OCI-LY1 (cell line): ENCODE measurements around the gene ST6GALNAC3.
"Not testable (repeated sequence)": the region's sequence is repeated elsewhere in the genome, so short reads cannot be mapped to it uniquely, and the experiment has no call there.

Source experiments
- H2AFZ ChIP-seq: fragments of 200-600 bp; sonication (generic), shearing (Covaris generic); 2 replicates; pipeline ENCODE4 v1.6.0; 2014; ENCODE audit warnings: antibody characterized with exemption, mild to moderate bottlenecking, low read length
- H3F3A ChIP-seq: fragments of 200-600 bp; sonication (generic), shearing (Covaris generic); 2 replicates; pipeline ENCODE4 v1.6.0; 2014; ENCODE audit warnings: mild to moderate bottlenecking, antibody characterized with exemption, low read length, moderate library complexity; ENCODE audit not compliant: insufficient read depth
- H3K27ac ChIP-seq: fragments of 200-600 bp; sonication (generic); 2 replicates; pipeline ENCODE4 v1.5.1; 2014; ENCODE audit warnings: low read length, mixed run types, mild to moderate bottlenecking, low read depth; ENCODE audit not compliant: poor library complexity, severe bottlenecking
- H3K27me3 ChIP-seq: fragments of 200-600 bp; sonication (generic); 2 replicates; pipeline ENCODE4 v1.6.0; 2014; ENCODE audit warnings: antibody characterized with exemption, mild to moderate bottlenecking, low read length, moderate library complexity; ENCODE audit not compliant: insufficient read depth
- H3K36me3 ChIP-seq: fragments of 200-600 bp; sonication (generic); 2 replicates; pipeline ENCODE4 v1.6.1; 2014; ENCODE audit warnings: mild to moderate bottlenecking, antibody characterized with exemption, low read length, moderate library complexity, mixed read lengths; ENCODE audit not compliant: insufficient read depth
- H3K4me1 ChIP-seq: fragments of 200-600 bp; sonication (generic); 2 replicates; pipeline ENCODE4 v1.5.1; 2014; ENCODE audit warnings: mild to moderate bottlenecking, low read length, moderate library complexity; ENCODE audit not compliant: insufficient read depth, severe bottlenecking
- H3K4me2 ChIP-seq: fragments of 200-600 bp; sonication (generic), shearing (Covaris generic); 2 replicates; pipeline ENCODE4 v1.6.1; 2014; ENCODE audit warnings: low read length
- H3K4me3 ChIP-seq: fragments of 200-600 bp; sonication (generic); 2 replicates; pipeline ENCODE4 v1.5.1; 2014; ENCODE audit warnings: low read length, low read depth, mild to moderate bottlenecking, mixed read lengths; ENCODE audit not compliant: poor library complexity, severe bottlenecking
- H3K79me2 ChIP-seq: fragments of 200-600 bp; shearing (Covaris generic); 2 replicates; pipeline ENCODE4 v1.6.1; 2016; ENCODE audit warnings: mixed run types, low read length, mixed read lengths; ENCODE audit not compliant: insufficient read depth
- H3K9ac ChIP-seq: fragments of 200-600 bp; sonication (generic), shearing (Covaris generic); 2 replicates; pipeline ENCODE4 v1.6.1; 2014; ENCODE audit warnings: mild to moderate bottlenecking, low read length, mixed read lengths
- H3K9me2 ChIP-seq: fragments of 200-600 bp; sonication (generic), shearing (Covaris generic); 2 replicates; pipeline ENCODE4 v1.6.1; 2014; ENCODE audit warnings: low read depth, mild to moderate bottlenecking, low read length, mixed read lengths
- H3K9me3 ChIP-seq: fragments of 200-600 bp; shearing (Covaris generic); 2 replicates; pipeline ENCODE4 v1.6.1; 2014; ENCODE audit warnings: low read length, mixed read lengths
- H4K20me1 ChIP-seq: fragments of 200-600 bp; sonication (generic), shearing (Covaris generic); 2 replicates; pipeline ENCODE4 v1.6.0; 2016; ENCODE audit warnings: mild to moderate bottlenecking, low read length; ENCODE audit not compliant: insufficient read depth
- CTCF ChIP-seq: fragments of 200-600 bp; sonication (generic), shearing (Covaris generic); IDR thresholded peaks from 2 replicates; pipeline ENCODE4 v1.5.1; 2017; ENCODE audit warnings: mild to moderate bottlenecking, antibody characterized with exemption, low read length, moderate library complexity, mixed read lengths
- EZH2 ChIP-seq: fragments of 200-600 bp; sonication (generic), shearing (Covaris generic); IDR thresholded peaks from 2 replicates; pipeline ENCODE4 v1.8.0; 2017; ENCODE audit warnings: borderline replicate concordance, mixed run types, mild to moderate bottlenecking, antibody characterized with exemption, low read length, moderate library complexity, mixed read lengths

The ST6GALNAC3 gene

GRCh38 chr1:76092812-76093211 lies 18.3 kb downstream of the ST6GALNAC3 start:
- Histone ChIP-seq H3K27ac (no peak overlapping the region), H3K4me1 (no peaks in the 10 kb centered on the region), H3K4me2 (no peak overlapping the region), H3K9me2 (no peaks in the 10 kb centered on the region), H3K9ac (no peak overlapping the region), H2AFZ (no peak overlapping the region), H3K36me3 (no peaks in the 10 kb centered on the region), H3K27me3 (no peaks in the 10 kb centered on the region), H4K20me1 (no peaks in the 10 kb centered on the region), H3K79me2 (no peaks in the 10 kb centered on the region), H3F3A (no peaks in the 10 kb centered on the region), H3K4me3 (no peak overlapping the region), H3K9me3 (no peaks in the 10 kb centered on the region)
- no peak for TF ChIP-seq EZH2
- TF ChIP-seq CTCF: no peak

DNA sequence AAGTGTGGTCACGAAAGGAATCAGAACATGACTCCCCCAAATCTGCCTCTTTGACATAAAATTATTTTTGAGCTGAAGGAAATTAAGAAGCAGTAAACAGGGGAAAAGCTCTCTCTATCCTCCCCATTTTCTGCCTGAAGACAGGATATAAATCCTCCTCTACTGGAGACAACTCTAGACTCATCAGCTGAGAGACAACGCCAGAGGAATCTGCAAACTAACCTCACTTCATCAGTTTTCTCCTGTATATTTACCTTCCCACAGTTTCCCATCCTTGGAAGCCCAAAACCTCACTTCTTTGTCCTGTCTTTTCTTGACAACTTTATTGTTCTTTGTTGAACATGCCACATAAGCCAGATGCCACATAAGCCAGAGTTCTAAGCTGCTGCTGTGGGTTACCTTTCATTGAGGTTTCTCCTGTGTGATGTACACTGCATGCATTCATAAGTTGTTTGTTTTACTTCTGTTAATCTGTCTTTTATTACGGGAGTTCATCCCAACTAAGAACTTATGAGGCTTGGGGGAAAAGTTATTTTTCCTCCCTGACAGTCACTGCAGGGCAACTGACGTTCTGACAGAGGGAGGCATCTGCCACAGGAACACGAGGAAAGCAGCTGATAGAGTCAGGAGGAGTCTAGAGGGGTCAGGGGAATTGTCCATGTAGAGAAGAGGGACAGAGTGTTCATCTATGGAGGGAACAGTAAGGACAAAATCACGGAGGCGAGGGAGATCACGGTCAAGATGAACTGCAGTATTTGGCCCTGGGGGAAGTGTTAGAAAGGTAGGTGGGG lies 19.2 kb downstream of the ST6GALNAC3 start:
- H3K36me3 ChIP-seq: no peaks in the 10 kb centered on the region
- H3F3A ChIP-seq: no peaks in the 10 kb centered on the region
- H3K79me2 ChIP-seq: no peaks in the 10 kb centered on the region
- no peaks in the 10 kb centered on the region for H3K27me3 ChIP-seq
- no peaks in the 10 kb centered on the region for H3K9me2 ChIP-seq
- no peak overlapping the region for H3K4me2 ChIP-seq
- TF ChIP-seq EZH2 (no peak), CTCF (no peak)
- no peaks in the 10 kb centered on the region for H4K20me1 ChIP-seq
- no peak overlapping the region for H3K4me3 ChIP-seq
- H3K9ac ChIP-seq: no peak overlapping the region
- H3K9me3 ChIP-seq: no peaks in the 10 kb centered on the region
- H3K27ac ChIP-seq: no peak overlapping the region
- H3K4me1 ChIP-seq: no peaks in the 10 kb centered on the region
- no peak overlapping the region for H2AFZ ChIP-seq

DNA sequence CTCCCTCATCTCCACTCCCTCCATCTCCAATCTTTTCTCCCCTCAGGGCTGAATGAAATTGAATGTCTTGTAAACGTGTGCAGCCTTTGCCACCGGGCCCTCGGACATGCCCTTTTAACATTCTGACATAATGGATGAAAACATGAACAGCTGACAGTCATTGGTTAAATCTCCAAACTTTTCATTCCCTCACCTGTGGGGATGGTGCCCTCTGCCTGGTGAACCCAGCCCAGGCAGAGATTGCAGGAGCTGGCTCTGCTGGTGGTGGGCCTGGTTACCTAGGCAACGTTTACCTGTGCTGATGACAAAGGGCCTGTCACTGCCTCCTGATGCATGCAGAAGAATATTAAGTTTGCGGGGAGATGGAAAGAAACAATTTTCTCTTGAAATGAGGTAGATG lies 21.3 kb downstream of the ST6GALNAC3 start:
- H3K9me3 ChIP-seq: no peaks in the 10 kb centered on the region
- no peaks in the 10 kb centered on the region for H4K20me1 ChIP-seq
- H3K9ac ChIP-seq: no peak overlapping the region

GRCh38 chr1:76097064-76097463 lies 22.5 kb downstream of the ST6GALNAC3 start:
- H3K4me1 ChIP-seq, H3K36me3 ChIP-seq, H3K9me3 ChIP-seq, H4K20me1 ChIP-seq, H3K9me2 ChIP-seq, H3K9ac ChIP-seq, H2AFZ ChIP-seq, H3K27ac ChIP-seq, H3K4me2 ChIP-seq, H3F3A ChIP-seq, H3K4me3 ChIP-seq, H3K27me3 ChIP-seq, H3K79me2 ChIP-seq: not testable (repeated sequence)

More for the DNA sequence above, 21.3 kb downstream of the ST6GALNAC3 start:
- Histone ChIP-seq H3K4me3 (no peak overlapping the region), H3F3A (no peaks in the 10 kb centered on the region), H2AFZ (no peak overlapping the region), H3K4me1 (no peaks in the 10 kb centered on the region), H3K27me3 (no peaks in the 10 kb centered on the region), H3K9me2 (no peaks in the 10 kb centered on the region), H3K4me2 (no peak overlapping the region), H3K79me2 (no peaks in the 10 kb centered on the region), H3K27ac (no peak overlapping the region), H3K36me3 (no peaks in the 10 kb centered on the region)
- TF ChIP-seq CTCF: no peak
